GM18499 (cell line): Measurements from ENCODE around the gene TMEM220.

Experiments
- ATAC-seq: cut with Tn5 transposase; IDR thresholded peaks from one replicate; pipeline ENCODE4 v1.9.1; 2021; ENCODE audit warnings: moderate number of reproducible peaks; ENCODE audit not compliant: insufficient read depth, unreplicated experiment

Gene TMEM220

DNA sequence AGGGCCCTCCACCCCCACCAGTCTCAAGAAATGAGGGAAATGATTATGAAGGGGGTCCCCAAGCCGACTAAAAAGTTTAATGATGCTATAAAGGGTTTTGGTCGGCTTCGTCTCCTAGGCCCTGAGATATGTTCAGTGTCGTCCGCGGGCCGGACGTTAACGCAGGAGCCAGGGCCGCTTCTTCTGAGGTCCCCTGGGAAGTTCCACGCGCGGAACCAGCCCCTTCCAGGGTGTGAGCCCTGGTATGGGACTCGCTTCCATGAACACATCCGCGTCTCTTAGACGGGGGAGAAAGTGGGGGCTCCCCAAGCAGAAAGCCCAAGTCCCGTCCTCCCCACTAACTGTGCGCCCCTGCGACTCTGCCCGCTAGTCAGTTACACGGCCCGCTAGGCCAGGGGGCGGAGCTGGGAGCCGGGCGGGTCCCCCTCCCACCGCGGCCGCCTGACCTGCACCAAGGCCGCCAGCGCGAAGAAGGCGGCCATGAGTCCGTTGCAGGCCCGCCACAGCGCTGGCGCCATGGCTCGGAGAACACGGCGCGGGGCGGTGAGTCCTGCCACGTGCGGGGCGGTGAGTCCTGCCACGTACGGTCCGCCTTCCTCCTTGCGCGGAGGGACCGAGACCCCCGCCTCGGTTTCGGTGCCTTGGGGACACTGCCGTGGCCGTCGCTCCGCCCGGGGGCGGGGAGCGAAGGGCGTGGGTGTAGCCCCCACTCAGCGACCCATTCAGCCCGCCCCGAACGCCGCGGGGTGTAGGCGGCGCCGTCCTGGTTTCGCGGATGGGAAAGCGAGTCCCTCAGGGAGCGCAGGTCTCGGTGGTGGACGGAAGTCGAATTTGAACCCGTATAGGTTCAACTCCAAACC, at the start of gene TMEM220:
Gene TMEM220, minus strand, starts transcription at position 690 of the 860 bp plus-strand sequence. Its CDS starts 172 bp downstream, at position 518.
- ATAC-seq: no peak

DNA sequence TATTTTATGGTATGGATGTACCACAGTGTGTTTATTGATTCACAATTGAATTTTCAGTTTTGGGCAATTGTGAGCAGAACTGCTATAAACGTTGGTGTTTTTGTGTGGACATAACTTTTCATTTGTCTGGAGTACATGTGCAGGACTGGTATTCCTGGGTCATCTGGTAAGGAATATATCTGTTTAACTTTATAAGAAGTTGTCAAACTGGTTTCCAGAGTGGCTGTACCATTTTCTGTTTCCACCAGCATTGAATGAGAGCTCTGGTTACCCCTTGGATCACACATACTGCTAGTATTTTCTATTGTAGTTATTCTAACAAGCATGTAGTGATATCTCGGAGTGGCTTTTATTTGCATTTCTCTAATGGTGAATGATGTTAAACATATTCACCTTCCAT, 49.8 kb upstream of the TMEM220 start:
- no peak for ATAC-seq

DNA sequence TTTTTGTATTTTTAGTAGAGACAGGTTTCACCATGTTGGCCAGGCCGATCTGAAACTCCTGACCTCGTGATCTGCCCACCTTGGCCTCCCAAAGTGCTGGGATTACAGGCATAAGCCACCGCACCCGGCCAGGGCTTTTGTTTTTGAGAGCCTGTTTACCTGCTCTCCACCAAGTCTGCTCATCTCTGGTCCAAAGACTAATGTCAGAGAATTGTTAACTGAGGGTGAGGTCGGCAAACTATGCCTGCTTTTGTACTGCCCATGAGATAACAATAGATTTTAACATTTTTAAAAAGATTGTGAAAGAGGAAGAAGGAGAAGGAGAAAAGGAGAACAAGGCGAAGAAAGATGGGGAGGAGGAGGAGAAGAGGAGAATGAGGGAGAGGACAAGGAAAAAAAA, 48.1 kb upstream of the TMEM220 start:
- ATAC-seq: no peak

GRCh38 chr17:10777131-10777807, 47.4 kb upstream of the TMEM220 start:
- ATAC-seq: no peak

- ATAC-seq: no peak
These were observed 46.6 kb upstream of the TMEM220 start for GRCh38 chr17:10776381-10776780.

- no peak for ATAC-seq
These were observed 46.0 kb upstream of the TMEM220 start for GRCh38 chr17:10775740-10776356.

GRCh38 chr17:10775058-10775457, 45.2 kb upstream of the TMEM220 start:
- ATAC-seq: no peak

- no peak for ATAC-seq
These were observed 43.6 kb upstream of the TMEM220 start for GRCh38 chr17:10773391-10773790.

GRCh38 chr17:10772425-10773380, 42.9 kb upstream of the TMEM220 start:
- ATAC-seq: no peak

- ATAC-seq: no peak
These were observed 41.3 kb upstream of the TMEM220 start for GRCh38 chr17:10771148-10771547.

DNA sequence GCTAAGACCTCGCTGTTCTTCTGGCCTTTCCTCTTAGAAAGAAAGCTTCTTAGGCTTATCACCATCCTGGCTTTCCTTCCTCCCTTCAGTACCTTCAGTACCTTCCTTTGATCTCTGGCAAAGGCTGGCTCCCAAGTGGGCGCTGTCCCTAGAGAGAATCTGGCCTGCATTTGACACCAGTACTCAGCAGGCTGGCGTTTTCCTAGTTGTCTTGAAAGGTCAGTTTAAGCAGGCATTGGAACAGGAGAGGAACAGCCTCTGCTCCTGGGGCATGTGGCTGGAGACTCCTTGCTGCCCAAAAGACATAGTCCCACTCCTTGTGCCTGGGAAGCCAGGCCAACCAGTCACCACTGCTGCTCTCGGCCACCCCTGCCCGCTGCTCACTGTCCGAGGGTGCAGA, 40.0 kb upstream of the TMEM220 start:
- no peak for ATAC-seq

DNA sequence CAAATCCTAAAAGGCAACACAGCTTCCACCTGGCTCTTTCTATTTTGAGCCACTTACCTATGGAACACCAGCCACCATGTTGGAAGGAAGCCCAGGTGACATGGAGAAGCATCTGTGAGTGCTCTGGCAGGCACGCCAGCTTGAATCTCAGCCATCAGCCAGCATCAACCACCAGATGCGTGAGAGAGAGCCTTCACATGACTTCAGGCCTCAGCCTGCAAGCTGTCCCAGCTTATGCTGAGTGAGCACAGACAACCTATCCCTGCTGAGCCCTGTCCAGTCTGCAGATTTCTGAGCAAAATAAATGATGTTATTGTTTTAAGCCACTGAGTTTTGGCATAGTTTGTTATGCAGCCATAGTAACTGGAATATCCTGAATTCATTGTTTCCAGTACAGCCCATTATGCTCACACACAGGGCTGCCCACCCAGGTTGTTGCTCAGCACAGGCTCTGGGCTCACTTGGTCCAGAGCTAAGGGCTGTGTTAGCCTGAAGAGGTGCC, 39.0 kb upstream of the TMEM220 start:
- no peak for ATAC-seq

- no peak for ATAC-seq
These were observed 37.4 kb upstream of the TMEM220 start for GRCh38 chr17:10767232-10767631.

DNA sequence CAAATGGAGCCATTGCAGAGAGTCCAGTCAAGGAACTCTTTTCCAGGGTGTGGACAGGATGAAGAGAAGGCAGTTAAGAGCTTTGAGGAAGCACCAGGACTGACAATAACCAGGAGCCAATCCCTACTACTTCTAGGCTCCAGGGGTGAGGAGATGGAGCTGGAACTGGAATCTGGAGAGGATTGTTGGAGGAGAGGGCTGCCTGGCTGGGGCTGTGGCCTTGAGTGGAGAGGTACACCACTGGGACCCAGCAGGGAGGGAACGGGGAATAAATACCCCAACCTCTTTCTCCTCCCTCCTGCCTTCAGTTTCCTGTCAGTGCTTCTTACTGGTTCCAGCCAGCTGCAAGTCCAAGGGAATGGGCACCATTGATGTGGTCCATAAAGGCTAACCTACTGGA, 32.2 kb upstream of the TMEM220 start:
- no peak for ATAC-seq

GRCh38 chr17:10761281-10761680, 31.5 kb upstream of the TMEM220 start:
- ATAC-seq: no peak

GRCh38 chr17:10758062-10758461, 28.2 kb upstream of the TMEM220 start:
- ATAC-seq: no peak

DNA sequence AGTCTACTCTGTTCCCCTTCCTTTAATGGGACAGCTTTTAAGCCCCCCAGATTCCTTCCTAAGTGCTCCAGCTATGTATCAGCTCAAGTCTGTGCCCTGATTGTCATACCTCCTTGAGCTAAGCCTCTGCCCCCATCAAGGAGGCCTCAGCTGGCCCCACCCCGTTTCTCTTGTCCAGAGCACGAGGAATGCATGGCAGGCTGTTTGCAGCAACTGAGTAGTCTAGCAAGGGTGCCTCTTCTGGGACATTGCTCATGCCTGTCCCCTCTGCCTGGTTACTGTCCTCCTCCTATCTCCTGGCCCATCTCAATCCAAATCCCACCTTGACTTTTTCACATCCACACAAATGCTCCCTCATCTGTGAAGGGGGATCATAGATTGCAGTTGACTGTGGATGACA, 27.8 kb upstream of the TMEM220 start:
- no peak for ATAC-seq

GRCh38 chr17:10757067-10757466, 27.2 kb upstream of the TMEM220 start:
- ATAC-seq: no peak

DNA sequence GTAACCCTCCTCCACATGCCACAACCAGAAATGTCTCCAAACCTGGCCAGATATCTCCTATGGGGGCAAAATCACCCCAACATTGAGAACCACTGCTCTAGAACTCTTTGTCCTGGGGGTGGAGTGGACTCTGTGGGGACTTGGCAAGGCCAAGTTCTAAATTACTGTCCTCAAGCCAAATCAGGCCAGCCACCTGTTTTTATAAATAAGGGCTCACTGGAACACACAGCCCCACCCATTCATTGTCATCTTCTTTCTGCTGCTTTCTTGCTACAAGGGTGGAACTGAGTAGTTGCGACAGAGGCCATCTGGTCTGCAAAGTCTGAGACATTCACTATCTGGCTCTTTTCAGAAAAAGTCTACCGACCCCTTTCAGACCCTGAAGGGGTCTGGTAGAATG, 26.8 kb upstream of the TMEM220 start:
- no peak for ATAC-seq

GRCh38 chr17:10756185-10756584, 26.4 kb upstream of the TMEM220 start:
- ATAC-seq: no peak
